Stimulated activated CD8-positive, alpha-beta memory T cell treated with anti-CD3 and anti-CD28 coated beads, Interleukin-12 subunit alpha, Interleukin-12 subunit beta, amount 100 ng/mL, for 24 hours (primary cell): ENCODE data around the gene MRC2.
A peak's percentile ranks its signal among the peaks of the same experiment; 100 is the strongest.

ENCODE experiments used
- DNase-seq: peaks from one replicate; pipeline ENCODE4 v3.0.0-alpha.2; 2020; ENCODE audit errors: extremely low read depth

The MRC2 gene

DNA sequence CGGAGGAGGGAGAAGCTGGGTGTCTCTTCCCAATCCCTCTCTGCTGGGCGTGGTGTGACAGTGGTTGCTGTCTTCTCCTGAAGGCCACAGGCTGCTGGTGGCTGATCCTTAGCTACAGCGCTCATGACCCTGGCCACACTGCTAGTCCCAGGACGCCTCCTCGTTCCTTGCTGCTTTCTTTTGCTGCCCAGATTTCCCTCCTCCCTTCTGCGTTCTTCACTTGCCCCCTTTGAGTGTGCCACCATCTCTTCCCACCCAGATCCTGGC lies 90.1 kb downstream of the MRC2 start:
- DNase-seq: no peak

- no peak for DNase-seq
Measured at GRCh38 chr17:62717889-62718288, 90.4 kb downstream of the MRC2 start.

- no peak for DNase-seq
Measured at GRCh38 chr17:62718429-62718828, 91.0 kb downstream of the MRC2 start.

DNA sequence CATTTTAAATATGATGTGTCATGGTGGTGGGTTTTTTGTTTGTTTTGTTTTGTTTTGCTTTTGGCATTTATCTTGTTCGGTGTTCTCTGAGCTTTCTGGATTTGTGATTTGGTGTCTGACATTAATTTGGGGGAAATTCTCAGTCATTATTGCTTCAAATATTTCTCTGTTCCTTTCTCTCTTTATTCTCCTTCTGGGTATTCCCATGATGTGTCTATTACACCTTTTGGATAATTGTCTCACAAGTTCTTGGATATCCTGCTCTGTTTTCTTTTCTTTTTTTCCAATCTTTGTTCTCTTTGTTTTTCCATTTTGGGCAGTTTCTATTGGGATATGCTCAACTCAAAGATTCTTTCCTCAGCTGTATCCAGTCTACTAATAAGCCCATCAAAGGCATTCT lies 92.1 kb downstream of the MRC2 start:
- DNase-seq: no peak

DNA sequence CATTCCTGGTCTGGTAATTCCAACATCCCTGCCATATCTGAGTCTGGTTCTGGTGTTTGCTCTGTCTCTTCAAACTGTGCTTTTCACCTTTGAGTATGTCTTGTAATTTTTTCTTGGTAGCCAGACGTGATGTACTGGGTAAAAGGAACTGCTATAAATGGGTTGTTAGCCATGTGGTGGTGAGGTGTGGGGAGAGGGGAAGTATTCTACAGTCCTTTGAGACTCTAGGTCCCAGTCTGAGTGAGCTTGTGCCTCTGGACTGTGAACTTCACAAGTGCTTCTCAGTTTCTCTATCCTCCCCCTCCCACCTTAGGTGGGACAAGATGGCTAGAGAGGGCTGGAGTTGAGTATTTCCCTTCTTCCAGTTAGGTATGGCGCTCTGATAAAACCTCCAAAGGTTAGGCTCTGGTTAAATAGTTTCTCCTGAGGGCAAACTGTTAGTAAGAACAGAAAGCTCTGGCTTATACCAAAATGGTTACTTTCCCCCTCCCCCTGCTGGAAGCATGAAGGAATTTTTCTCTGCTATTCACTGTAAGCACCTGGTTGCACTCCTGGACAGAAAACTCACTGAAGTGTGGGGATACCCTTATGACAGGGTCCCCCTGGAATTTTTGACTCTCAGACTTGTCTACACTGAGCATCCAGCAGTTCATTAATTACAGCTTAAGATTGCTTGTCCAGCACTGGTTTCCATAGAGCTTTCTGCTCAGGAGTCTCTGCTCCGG lies 92.8 kb downstream of the MRC2 start:
- no peak for DNase-seq

DNA sequence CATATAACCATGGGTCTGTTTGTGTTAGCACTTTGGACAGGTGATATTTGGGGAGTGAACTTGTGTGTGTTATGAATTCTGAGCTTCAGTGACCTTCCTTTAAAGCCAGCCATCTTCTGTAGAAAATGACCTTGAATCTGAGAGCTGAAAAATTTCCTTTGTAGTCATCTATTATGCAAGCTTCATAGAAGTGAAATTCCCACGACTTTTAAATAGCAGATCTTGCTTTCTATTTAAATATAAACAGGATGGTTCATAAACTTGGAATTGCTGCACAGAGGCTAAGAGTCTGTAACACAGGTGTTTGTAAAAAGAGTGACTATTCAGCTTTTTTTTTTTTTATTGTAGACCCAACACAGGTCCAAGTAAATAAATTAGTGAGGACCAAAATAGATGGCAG lies 95.2 kb downstream of the MRC2 start:
- no peak for DNase-seq

DNA sequence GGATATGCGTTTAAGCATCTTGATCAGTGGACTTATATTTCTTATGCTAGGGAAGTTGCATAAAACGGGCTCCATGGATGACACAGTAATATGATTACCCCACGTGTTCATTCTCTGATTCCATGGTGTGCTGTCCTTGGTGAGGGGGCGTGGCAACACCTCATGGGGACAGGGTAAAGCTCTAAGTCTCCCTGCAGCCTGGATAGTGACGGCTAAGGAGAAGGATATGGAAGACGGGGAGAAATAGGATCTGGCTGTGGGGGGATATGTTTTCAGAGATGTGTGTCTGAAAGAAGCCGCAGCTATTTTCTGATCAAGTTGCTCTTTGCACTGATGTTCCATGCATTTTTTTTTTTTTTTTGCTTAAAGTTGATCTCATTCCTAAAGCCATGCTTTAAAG lies 96.4 kb downstream of the MRC2 start:
- DNase-seq: no peak

DNA sequence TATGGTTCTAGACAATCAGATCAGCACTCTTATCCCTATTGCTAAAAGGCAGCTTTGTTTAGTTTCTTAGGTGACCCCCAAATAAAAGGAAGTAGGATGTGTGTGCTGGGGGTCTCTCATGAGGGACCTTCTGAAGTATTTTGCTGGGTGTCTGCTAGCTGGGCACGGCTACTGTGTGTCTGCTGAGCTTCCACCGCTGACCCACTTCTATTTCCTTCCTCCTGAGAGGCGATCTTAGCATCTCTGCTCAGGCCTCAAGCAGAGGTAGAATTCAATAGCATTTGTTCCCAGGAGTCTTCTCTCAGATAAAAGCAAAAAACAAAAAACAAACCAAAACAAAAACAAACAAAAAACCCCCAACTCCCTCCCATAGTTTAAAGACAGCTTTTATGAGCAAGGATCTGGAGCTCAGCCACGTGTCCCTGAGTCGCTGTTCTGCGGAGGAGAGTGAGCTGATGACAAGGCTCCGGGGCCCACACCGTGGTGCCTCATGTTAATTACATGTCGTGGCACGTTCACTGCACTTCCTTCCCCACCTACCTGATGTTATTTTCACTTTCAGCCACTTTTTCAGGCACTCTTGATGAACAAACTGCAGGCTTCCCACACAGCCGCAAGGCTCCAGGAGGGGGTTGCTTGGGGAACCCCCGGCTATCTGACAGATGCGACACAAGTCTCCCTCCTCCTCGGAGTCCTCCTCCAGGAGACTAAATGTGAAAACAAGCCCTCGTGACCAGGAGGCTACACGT lies 97.1 kb downstream of the MRC2 start:
- peak; percentile 64 for DNase-seq

DNA sequence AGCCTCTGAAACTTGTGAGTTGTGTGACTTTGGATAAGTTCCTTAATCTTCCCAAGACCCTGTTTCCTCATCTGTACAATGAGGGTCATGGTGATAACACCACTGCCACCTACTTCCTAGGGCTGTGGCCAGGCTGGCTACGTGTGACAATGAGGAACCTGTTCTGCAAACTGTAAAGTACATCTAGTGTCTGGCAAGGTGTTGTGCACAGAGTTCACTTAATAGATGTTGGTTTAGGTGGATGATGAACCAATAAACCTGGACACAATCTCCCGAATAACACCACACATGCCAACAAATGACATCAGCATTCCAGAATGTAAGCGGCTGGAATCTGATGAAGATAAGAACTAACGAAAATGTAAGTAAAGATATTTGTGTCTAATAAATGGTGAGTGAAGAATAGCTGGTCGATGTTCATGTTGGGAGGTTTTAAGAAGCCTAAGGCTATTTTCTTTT lies 98.3 kb downstream of the MRC2 start:
- no peak for DNase-seq

DNA sequence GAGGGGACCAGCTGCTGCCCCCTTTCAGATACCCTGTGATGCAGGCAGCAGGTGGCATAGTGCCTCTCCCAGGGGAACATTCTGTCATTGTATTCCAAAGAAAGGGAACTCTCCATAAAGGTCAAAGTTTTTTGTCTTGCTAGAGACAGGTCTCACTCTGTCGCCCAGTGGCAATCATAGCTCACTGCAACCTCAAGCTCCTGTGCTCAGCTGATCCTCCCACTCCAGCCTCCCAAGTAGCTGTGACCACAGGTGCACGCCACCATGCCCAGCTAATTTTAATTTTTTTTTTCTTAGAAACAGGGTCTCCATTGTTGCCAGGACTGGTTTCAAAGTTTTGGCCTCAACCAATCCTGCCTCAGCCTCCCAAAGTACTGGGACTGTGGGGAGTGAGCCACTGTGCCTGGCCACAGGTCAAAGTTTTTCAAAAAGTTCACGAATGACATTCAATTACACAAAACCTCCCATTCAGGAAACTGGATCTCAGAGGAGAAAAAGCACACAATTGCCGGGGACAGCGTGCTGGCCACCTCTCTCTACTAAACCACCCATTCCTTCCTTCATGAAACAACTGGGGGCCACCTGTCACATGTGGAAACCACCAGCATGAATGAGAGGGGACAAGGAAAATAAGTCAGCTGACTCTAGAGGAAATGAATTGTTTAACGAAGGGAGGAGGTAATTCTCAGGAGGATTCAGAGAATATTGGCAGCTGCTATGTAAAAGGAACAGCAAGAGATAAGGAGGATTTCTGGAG lies 100.6 kb downstream of the MRC2 start:
- DNase-seq: no peak

GRCh38 chr17:62732125-62732524 lies 104.7 kb downstream of the MRC2 start:
- no peak for DNase-seq

GRCh38 chr17:62735044-62735651 lies 107.7 kb downstream of the MRC2 start:
- DNase-seq: no peak

DNA sequence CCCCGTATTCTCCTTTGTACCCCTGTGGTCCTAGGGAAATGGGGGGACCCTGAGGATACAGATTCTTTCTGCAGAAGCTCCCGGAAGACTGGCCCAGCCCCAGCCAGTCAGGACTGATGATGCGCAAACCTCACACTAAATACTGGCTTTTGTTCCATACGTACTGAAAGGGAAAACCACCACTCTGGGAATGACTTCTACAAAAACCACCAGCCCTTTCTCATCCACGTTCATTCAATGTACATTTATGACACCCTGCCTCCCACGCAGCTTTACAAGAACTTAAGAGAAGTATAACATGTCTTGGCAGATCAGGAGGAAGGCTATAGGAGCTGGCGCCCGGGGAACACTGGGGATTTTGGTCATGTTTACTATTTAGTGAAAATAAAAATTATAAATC lies 110.0 kb downstream of the MRC2 start:
- DNase-seq: no peak

GRCh38 chr17:62738281-62738680 lies 110.8 kb downstream of the MRC2 start:
- no peak for DNase-seq

GRCh38 chr17:62739645-62740388 lies 112.3 kb downstream of the MRC2 start:
- DNase-seq: no peak

DNA sequence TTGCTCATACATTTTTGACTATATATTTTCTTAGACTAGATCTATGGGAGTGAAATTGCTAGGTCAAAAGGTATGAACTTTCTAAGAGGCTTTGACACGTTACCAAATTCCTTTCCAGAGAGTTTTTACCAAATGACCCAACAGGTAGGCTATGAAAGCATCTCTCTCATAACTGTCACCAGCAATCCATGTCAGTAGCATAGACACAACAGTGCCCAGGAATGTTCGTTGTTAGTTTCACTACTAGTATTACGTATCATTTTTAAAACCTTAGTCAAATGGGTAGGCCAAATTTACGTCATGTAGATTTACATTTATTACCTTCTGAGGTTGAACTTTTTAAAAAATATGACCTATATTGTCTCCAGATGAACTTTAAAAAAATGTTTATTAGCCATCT lies 113.8 kb downstream of the MRC2 start:
- DNase-seq: no peak
